Measurements from ENCODE around the gene YIPF4.
"Not testable (repeated sequence)": the region's sequence is repeated elsewhere in the genome, so short reads cannot be mapped to it uniquely, and the experiment has no call there.

Gene YIPF4

GRCh38 chr2:32290000-32290339, 12.3 kb downstream of the YIPF4 start:
- DNase-seq: no peak

- no peak for DNase-seq
Observed at GRCh38 chr2:32291746-32292145, 14.0 kb downstream of the YIPF4 start.

GRCh38 chr2:32293493-32293892, 15.8 kb downstream of the YIPF4 start:
- not testable (repeated sequence) for DNase-seq

GRCh38 chr2:32293966-32294562, 16.4 kb downstream of the YIPF4 start:
- DNase-seq: not testable (repeated sequence)

- DNase-seq: no peak
Observed at GRCh38 chr2:32310577-32310976, 32.9 kb downstream of the YIPF4 start.

GRCh38 chr2:32314886-32315285, 37.2 kb downstream of the YIPF4 start:
- no peak for DNase-seq

- DNase-seq: not testable (repeated sequence)
Observed at GRCh38 chr2:32328679-32329078, 51.0 kb downstream of the YIPF4 start.

- not testable (repeated sequence) for DNase-seq
Observed at GRCh38 chr2:32329180-32329980, 51.7 kb downstream of the YIPF4 start.

GRCh38 chr2:32330136-32330535, 52.4 kb downstream of the YIPF4 start:
- no peak for DNase-seq

GRCh38 chr2:32342801-32343200, 65.1 kb downstream of the YIPF4 start:
- DNase-seq: no peak

GRCh38 chr2:32350797-32351196, 73.1 kb downstream of the YIPF4 start:
- not testable (repeated sequence) for DNase-seq

GRCh38 chr2:32355976-32356680, 78.4 kb downstream of the YIPF4 start:
- no peak for DNase-seq

GRCh38 chr2:32356681-32357317, 79.1 kb downstream of the YIPF4 start, which contains the start of gene BIRC6:
Gene BIRC6, plus strand, starts transcription at chr2:32357023. Its CDS starts 139 bp downstream, at chr2:32357162.
- peak; percentile 82 for DNase-seq

GRCh38 chr2:32357318-32358110, 79.8 kb downstream of the YIPF4 start:
- peak; percentile 8 for DNase-seq

GRCh38 chr2:32358111-32358482, 80.4 kb downstream of the YIPF4 start:
- DNase-seq: no peak

GRCh38 chr2:32360416-32360815, 82.7 kb downstream of the YIPF4 start:
- no peak for DNase-seq

GRCh38 chr2:32362997-32363396, 85.3 kb downstream of the YIPF4 start:
- DNase-seq: not testable (repeated sequence)

GRCh38 chr2:32363597-32363996, 85.9 kb downstream of the YIPF4 start:
- DNase-seq: no peak

- DNase-seq: not testable (repeated sequence)
Observed at GRCh38 chr2:32364290-32364689, 86.6 kb downstream of the YIPF4 start.

GRCh38 chr2:32365679-32366078, 88.0 kb downstream of the YIPF4 start:
- DNase-seq: not testable (repeated sequence)

All from activated CD4-positive, alpha-beta T cell treated with anti-CD3 and anti-CD28 coated beads, Interleukin-2, amount 50 U/mL, for 1 hour (primary cell).